ENCODE results near the gene ZNF827.
A peak's percentile ranks its signal among the peaks of the same experiment; 100 is the strongest.

ZNF827 gene

GRCh38 chr4:145885666-145886065 is 53.0 kb downstream of the ZNF827 start:
- no peak for DNase-seq

- DNase-seq: no peak
These were observed 53.8 kb downstream of the ZNF827 start for GRCh38 chr4:145884775-145885174.

GRCh38 chr4:145883101-145883694 is 55.4 kb downstream of the ZNF827 start:
- DNase-seq: no peak

GRCh38 chr4:145882604-145883003 is 56.0 kb downstream of the ZNF827 start:
- no peak for DNase-seq

- no peak for DNase-seq
These were observed 56.6 kb downstream of the ZNF827 start for GRCh38 chr4:145881989-145882388.

DNA sequence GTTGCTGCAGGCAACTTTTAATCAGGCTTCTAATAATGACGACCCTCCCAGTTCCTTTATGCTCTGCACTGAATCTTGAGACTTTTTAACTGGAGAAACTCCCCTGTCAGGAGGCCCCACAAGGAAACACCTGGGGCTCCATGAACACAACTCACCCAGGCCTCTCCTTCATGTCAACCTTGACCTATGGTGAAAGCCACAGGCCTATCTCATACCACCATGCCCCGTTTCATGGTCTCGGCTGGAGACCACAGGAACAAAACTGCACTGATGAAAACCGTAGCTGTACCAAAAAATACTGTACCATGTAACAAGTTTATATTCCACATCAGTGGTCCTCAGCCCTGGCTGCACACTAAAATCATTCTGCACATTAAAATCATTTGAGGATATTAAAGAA is 57.0 kb downstream of the ZNF827 start:
- no peak for DNase-seq

GRCh38 chr4:145880355-145880960 is 58.2 kb downstream of the ZNF827 start:
- DNase-seq: no peak

- DNase-seq: no peak
These were observed 59.0 kb downstream of the ZNF827 start for GRCh38 chr4:145879598-145879997.

DNA sequence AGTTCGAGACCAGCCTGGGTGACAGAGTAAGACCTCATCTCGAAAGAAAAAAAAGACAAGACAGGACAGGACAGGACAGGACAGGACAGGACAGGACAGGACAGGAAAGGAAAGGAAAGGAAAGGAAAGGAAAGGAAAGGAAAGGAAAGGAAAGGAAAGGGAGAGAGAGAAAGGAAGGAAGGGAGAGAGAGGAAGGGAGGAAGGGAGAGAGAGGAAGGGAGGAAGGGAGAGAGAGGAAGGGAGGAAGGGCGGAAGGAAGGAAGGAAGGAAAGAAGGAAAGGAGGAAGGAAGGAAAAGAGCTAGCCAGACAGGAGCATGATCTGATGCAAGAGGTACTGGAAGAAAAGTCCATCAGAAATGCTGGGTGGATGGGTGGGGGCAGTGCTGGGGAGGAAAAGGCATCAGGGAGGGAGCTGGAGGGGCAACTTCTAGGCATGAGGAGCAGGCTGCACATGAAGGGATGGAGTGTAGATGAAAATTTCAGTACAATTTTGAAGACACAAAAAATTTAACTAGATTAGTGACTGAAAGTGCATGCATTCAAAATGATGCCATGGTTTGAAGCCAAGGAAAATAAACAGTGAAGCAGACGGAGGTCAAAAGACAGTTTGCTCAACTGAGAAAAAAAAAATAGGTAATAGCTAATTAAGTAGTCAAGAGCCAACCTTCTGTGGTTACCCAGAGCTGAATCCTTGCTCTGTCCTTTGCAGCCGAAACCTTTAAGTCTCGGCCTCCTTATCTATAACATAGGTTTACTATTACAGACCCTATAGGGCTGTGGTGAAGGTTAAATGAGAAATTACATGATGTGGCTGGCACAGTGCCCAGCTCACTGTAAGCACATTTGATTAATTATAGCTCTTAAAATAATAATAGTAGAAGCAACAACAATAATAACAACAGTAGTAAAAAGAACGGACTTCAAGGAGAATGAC is 59.9 kb downstream of the ZNF827 start:
- no peak for DNase-seq

- no peak for DNase-seq
These were observed 62.0 kb downstream of the ZNF827 start for GRCh38 chr4:145876531-145877180.

- DNase-seq: no peak
These were observed 64.7 kb downstream of the ZNF827 start for GRCh38 chr4:145873901-145874300.

GRCh38 chr4:145871209-145871608 is 67.4 kb downstream of the ZNF827 start:
- no peak for DNase-seq

DNA sequence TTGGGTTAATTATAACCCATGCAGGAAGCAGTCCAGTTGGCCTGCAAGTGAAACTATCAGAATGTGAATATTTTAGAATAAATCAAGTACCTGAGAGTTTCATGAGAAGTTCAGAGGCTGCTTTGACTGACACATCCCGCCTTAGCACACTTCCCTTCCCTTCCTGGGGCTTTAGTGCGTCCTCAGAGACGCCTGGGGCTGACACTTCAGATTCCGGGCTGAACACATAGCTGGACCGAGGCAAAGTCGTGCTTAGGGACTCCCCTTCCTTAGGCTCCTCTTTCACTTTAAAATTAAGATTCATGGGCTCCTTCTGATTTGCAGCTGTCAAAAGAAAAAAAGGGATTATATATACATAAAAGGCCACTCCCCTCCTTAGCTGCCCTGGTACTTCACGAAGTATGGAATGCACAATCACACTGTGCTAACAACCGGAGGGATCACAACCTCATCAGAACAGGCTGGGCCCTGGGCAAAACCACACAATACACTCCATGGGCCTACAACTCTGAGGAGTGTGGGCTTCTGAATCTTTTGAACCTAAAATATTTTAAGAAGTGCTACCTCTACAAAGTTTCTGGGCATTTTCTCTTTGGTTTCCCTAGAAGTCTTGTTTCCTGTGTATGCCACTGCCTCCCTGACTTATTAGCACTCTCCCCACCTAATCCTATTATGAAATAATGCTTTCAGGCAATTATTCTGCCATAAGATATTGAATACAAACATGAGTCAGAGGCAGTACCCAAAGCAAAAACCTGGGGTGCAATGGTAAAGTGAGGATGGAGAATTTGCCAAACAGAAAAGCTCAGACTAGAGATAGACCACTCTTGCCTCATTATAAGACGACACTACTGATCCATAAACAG is 68.2 kb downstream of the ZNF827 start:
- DNase-seq: no peak

DNA sequence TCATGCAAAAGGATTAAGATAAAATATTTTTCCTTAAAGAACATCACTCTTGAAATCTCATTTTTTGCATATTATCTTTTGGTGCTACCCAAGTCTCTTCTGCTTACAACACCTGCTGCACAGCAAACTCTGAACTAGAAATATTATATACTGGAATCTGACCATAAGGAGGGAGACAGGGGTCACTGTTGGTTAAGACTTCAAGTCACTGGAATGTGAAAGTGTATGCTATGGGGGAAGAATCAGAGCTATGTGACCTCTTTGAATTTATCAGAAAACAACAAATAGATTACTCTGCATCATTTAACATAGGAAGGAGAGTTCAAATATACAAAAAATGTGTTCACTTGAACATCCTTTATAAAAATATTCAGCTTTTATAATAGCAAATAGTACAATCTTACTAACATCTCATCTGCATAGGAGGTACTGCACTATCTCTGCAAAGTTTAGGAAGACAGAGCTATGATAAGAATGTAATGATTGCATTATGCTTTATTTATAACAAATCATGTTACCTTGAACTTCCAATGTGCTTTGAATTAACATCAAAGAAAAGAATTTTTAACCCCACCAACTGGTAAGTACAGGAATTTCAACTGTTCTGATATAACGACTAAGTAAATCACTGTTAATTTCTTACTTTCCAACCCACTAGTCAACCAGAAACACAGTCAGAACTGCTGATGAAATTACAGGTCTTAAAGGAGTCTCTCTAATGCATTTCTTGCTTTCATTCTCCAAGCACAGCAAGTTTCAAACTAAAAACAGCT is 69.8 kb downstream of the ZNF827 start:
- no peak for DNase-seq

- DNase-seq: no peak
These were observed 71.2 kb downstream of the ZNF827 start for GRCh38 chr4:145867406-145867805.

DNA sequence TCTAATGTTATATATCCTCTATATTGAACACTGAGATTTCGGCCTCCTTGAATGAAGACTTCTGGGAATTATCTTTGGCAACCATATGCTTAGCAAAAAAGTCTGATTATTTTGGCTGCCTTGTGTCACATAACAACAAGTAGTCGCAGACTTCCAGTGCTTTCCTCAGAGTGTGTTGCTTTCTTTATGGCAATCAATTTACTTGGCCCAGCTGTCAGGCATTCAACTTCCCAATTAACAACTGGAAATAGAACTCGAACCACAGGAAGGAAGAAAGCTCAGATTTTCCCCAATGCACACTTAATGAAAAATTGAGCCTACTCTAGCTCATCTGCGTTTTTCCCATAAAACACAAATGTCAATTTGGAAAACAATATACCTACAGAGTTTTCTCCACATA is 71.6 kb downstream of the ZNF827 start:
- no peak for DNase-seq

DNA sequence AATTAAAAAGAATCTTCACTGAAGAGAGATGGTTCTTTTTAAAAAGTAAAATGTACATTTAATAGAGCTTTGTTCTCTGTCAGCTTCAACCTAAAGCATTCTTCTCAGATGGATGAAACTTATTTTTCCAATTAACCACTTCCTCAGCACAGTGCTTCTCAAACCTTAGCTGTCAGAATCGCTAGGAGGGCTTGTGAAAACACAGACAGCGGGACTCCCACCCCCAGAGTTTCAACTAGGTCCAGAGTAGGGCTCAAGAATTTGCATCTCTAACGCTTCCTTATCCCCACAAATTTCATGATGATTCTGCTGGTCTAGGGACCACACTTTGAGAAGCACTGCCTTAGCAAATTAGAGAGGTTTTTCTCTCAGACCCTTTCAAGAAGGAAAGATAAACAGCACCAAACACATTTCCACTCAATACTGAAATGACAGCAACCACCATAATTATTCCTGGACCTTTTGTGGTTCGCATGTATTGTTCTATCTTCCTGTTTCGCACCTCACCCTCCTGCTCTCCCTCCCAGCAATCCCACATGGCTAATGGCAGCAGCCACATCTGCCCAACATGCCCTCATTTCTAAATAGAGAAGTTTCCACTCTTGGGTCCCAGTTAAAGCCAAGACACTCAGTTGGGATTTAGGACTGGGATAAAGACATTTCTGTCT is 73.2 kb downstream of the ZNF827 start:
- DNase-seq: no peak

GRCh38 chr4:145863191-145863590 is 75.4 kb downstream of the ZNF827 start:
- no peak for DNase-seq

DNA sequence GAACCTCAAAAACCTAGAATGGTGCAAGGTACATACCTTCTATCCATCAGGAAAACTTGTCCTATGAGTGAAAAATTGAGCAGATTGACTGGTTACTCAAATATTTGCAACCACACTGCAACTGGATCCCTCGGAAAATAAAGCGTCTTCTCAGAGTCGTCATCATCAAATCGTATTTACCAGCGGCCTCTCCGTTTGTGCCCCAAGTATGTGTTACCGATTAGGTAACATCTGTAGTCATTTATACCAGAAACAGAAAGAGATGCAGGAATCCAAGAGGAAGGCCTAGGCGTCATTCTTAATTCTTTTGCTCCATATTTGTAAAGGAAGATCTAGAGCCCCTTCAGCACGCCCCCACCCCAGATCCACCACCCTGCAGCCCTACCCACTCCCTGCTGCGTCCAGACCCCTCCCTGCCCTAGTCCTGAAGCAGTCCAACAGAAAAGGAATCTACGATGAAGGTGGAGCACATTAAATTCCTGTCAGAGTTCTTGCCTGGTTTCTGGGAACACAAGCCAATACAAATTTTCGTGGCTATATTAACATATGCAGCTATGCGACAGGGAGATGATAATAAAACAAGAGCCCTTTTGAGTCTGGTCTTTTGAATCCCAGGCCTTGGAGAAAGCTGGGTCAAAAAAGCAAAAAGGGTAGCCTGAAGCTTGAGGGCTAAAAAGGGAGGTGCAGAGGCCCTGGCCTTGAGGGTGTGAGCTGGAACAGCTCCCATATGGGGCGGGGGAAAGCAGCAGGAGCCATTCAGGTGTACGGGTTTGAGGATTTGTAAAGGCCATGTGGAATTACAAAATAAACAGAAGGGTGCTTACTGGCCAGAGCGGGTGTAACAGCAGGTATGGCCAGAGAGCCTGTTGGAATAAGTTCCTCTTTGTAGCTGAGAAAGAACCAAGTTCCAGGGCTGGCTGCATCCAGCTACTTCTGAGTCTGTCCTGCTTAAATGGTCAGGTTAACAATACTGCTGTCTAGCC is 77.0 kb downstream of the ZNF827 start:
- peak; percentile 48 for DNase-seq

DNA sequence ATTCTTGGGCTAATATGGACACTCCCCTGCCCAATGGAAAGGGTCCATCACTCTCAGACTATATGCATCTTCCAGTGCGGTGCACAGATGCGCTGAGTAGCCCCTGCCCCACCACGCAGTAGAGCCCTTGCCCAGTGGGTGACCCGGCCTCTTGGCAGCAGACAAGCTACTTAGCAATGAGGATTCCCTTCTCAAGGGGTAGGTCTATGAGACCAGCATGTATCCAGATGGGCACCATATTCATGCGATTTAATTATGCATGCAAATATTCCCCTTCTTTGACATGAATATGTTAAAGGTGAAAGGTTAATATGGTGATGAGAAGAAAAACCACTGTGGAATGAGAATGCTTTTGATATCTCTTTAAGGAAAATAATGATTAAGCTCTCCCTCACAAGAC is 77.7 kb downstream of the ZNF827 start:
- DNase-seq: no peak
